Kidney epithelial cell (primary cell): ENCODE measurements around the gene PTGER3. TPM values are rescaled to one million over a fixed set of nuclear protein-coding genes. Genes with fewer than 3 reads are reported as not detected.

ENCODE experiments used
- DNase-seq: peaks from one replicate; pipeline ENCODE4 v3.0.0-alpha.2; 2010; ENCODE audit warnings: low read depth
- H3K27me3 ChIP-seq: 2 replicates; pipeline ENCODE4 v1.6.0; 2011; ENCODE audit warnings: low read length; ENCODE audit not compliant: control insufficient read depth, insufficient read depth
- H3K36me3 ChIP-seq: 2 replicates; pipeline ENCODE4 v1.5.1; 2011; ENCODE audit warnings: low read length; ENCODE audit not compliant: control insufficient read depth, insufficient read depth
- H3K4me3 ChIP-seq: 2 replicates; pipeline ENCODE4 v1.5.1; 2011; ENCODE audit warnings: low read depth, mild to moderate bottlenecking, control low read depth, low read length
- CTCF ChIP-seq: IDR thresholded peaks from 2 replicates; pipeline ENCODE4 v1.5.1; 2011; ENCODE audit warnings: mild to moderate bottlenecking, moderate library complexity, low read length, control low read depth, inconsistent platforms; ENCODE audit not compliant: insufficient read depth, poor library complexity, severe bottlenecking
- total RNA-seq: library from RNA; depleted of rRNA; stranded (reverse); fragments of >200 nt; gene quantifications from 2 replicates; pipeline ENCODE4 v1.2.3, GENCODE V29; 2015

PTGER3 gene
- total RNA-seq, 1 donor from 2014 or later: 0.29 TPM

GRCh38 chr1:70922196-70922595 is 125.4 kb downstream of the PTGER3 start:
- no peak for DNase-seq
- no peaks in the 10 kb centered on the region for H3K27me3 ChIP-seq
- no peaks in the 10 kb centered on the region for H3K36me3 ChIP-seq
- no peak overlapping the region for H3K4me3 ChIP-seq
- no peak for TF ChIP-seq CTCF

Other genes with a start within 250 kb of the PTGER3 start
- gene ZRANB2, start 33.2 kb upstream of the PTGER3 start, total RNA-seq: 43.3 and 45.3 TPM in 2 replicates